NT2/D1 (cell line): ENCODE results near the gene CKB.

Experiments used
- SUZ12 ChIP-seq: IDR thresholded peaks from 2 replicates; pipeline ENCODE4 v1.6.1; 2011; ENCODE audit not compliant: insufficient read length, insufficient read depth; ENCODE audit errors: extremely low read depth
- YY1 ChIP-seq: IDR thresholded peaks from 2 replicates; pipeline ENCODE4 v1.6.1; 2011; ENCODE audit not compliant: insufficient read length, insufficient read depth
- ZNF274 ChIP-seq: IDR thresholded peaks from 2 replicates; pipeline ENCODE4 v1.6.1; 2011; ENCODE audit warnings: mild to moderate bottlenecking, low read depth, low read length

DNA sequence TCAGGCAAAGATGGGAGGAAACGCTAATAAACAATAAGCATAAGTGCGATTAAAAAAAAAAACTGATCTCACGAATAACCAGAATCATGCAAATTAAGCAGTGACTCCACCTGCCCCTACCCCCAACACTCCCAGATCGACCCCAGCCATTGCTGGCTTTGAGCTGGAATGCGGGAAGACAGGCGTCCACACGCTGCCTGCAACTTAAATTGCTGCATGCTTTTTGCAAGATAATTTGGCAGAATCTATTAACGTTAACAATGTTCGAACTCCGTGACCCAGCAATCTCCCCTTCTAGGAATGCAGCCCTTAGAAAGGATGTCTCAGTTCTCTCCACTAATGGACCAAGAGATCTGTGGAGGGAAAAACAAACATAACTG lies 935 bp upstream of the CKB start:
- TF ChIP-seq ZNF274: no peak
- no peak for TF ChIP-seq YY1
- TF ChIP-seq SUZ12: no peak
